Central memory CD8-positive, alpha-beta T cell (primary cell): ENCODE data around the gene PCNX4.

Source experiments
- ATAC-seq: fragments of 150-1000 bp; cut with Tn5 transposase; replicated peaks from 2 replicates; pipeline ENCODE4 v1.10.0; 2022; ENCODE audit warnings: mild to moderate bottlenecking, moderate FRiP score, moderate number of reproducible peaks; ENCODE audit not compliant: poor library complexity, severe bottlenecking; ENCODE audit errors: extremely low read depth
- DNase-seq, 2 donors: peaks; one replicate each; pipeline ENCODE4 v3.0.0; 2021; ENCODE audit warnings: low spot score in 2 of 2
- H3K27ac Mint-ChIP-seq: one replicate; pipeline ENCODE4 v1.8.0; 2022; ENCODE audit warnings: low read depth, mild to moderate bottlenecking, moderate library complexity, mixed read lengths
- H3K27me3 Mint-ChIP-seq: one replicate; pipeline ENCODE4 v1.8.0; 2022; ENCODE audit warnings: mixed read lengths
- H3K36me3 Mint-ChIP-seq: one replicate; pipeline ENCODE4 v1.8.0; 2022; ENCODE audit warnings: mild to moderate bottlenecking, moderate library complexity, mixed read lengths; ENCODE audit not compliant: insufficient read depth
- H3K4me1 Mint-ChIP-seq: one replicate; pipeline ENCODE4 v1.8.0; 2022; ENCODE audit warnings: mixed read lengths
- H3K4me3 Mint-ChIP-seq: one replicate; pipeline ENCODE4 v1.8.0; 2022; ENCODE audit warnings: mild to moderate bottlenecking, moderate library complexity, mixed read lengths
- H3K9me3 Mint-ChIP-seq: one replicate; pipeline ENCODE4 v1.8.0; 2022; ENCODE audit warnings: mixed read lengths

Gene PCNX4

DNA sequence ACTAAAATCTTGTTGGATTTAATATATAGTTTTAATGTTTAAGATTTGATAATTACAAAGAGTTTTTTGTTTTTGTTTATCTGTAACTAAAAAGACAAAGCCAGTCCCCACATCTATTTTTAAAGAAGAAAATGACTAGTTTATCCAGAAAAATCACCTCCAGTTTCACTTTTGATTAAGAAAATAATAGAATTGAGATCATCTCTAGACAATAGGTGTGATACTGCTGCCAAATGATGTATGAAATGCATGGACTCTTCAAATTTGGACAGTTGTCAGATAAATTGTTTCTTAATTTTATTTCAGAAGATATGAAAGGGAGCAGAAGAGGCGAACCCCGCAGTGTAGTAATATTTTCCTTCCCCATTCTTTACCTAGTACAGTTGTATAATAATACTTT lies 20.0 kb downstream of the PCNX4 start:
- Mint-ChIP-seq H3K27ac (no peak overlapping the region), H3K4me1 (peaks cover 11% of the 10 kb centered on the region), H3K36me3 (peaks cover 13% of the 10 kb centered on the region), H3K27me3 (no peaks in the 10 kb centered on the region), H3K9me3 (no peaks in the 10 kb centered on the region), H3K4me3 (no peak overlapping the region)
- ATAC-seq, result no peak
- DNase-seq, result no peak

DNA sequence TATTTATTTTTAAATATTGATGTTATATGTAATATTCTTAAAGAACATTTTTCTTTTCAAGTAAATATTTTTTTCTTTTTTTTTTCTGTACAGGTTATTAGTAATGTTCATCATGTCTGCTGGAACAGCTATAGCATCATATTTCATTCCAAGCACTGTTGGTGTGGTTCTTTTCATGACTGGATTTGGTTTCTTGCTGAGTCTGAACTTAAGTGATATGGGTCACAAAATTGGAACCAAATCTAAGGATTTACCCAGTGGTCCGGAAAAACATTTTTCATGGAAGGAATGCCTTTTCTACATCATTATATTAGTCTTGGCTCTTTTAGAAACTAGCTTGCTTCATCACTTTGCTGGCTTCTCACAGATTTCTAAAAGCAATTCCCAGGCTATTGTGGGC lies 23.2 kb downstream of the PCNX4 start:
- Mint-ChIP-seq H3K4me3 (no peak overlapping the region), H3K9me3 (no peaks in the 10 kb centered on the region), H3K4me1 (peaks cover 7% of the 10 kb centered on the region), H3K27ac (no peak overlapping the region), H3K27me3 (no peaks in the 10 kb centered on the region), H3K36me3 (peaks cover 16% of the 10 kb centered on the region)
- DNase-seq, result no peak
- ATAC-seq, result no peak

GRCh38 chr14:60116181-60116580 lies 24.5 kb downstream of the PCNX4 start:
- no peak for ATAC-seq
- H3K4me1 Mint-ChIP-seq, result peaks cover 5% of the 10 kb centered on the region
- H3K4me3 Mint-ChIP-seq, result no peak overlapping the region
- H3K36me3 Mint-ChIP-seq, result peaks cover 16% of the 10 kb centered on the region
- no peaks in the 10 kb centered on the region for H3K9me3 Mint-ChIP-seq
- no peak overlapping the region for H3K27ac Mint-ChIP-seq
- DNase-seq, result no peak
- H3K27me3 Mint-ChIP-seq, result no peaks in the 10 kb centered on the region

GRCh38 chr14:60125918-60126317 lies 34.2 kb downstream of the PCNX4 start:
- H3K27ac Mint-ChIP-seq, result no peak overlapping the region
- no peak for ATAC-seq
- H3K36me3 Mint-ChIP-seq, result peaks cover 37% of the 10 kb centered on the region
- H3K9me3 Mint-ChIP-seq, result no peaks in the 10 kb centered on the region
- H3K4me3 Mint-ChIP-seq, result no peak overlapping the region
- H3K4me1 Mint-ChIP-seq, result peaks cover 5% of the 10 kb centered on the region
- no peaks in the 10 kb centered on the region for H3K27me3 Mint-ChIP-seq
- DNase-seq, result no peak

GRCh38 chr14:60133487-60133886 lies 41.8 kb downstream of the PCNX4 start:
- no peak for DNase-seq
- H3K36me3 Mint-ChIP-seq, result peaks cover 6% of the 10 kb centered on the region
- H3K4me1 Mint-ChIP-seq, result peaks cover 5% of the 10 kb centered on the region
- no peaks in the 10 kb centered on the region for H3K9me3 Mint-ChIP-seq
- H3K27me3 Mint-ChIP-seq, result no peaks in the 10 kb centered on the region
- no peak overlapping the region for H3K27ac Mint-ChIP-seq
- H3K4me3 Mint-ChIP-seq, result no peak overlapping the region
- no peak for ATAC-seq

GRCh38 chr14:60134702-60135101 lies 43.0 kb downstream of the PCNX4 start:
- Mint-ChIP-seq H3K9me3 (no peaks in the 10 kb centered on the region), H3K36me3 (peaks cover 4% of the 10 kb centered on the region), H3K27ac (no peak overlapping the region), H3K27me3 (no peaks in the 10 kb centered on the region), H3K4me3 (no peak overlapping the region), H3K4me1 (peaks cover 5% of the 10 kb centered on the region)
- ATAC-seq (no peak), DNase-seq (no peak)

DNA sequence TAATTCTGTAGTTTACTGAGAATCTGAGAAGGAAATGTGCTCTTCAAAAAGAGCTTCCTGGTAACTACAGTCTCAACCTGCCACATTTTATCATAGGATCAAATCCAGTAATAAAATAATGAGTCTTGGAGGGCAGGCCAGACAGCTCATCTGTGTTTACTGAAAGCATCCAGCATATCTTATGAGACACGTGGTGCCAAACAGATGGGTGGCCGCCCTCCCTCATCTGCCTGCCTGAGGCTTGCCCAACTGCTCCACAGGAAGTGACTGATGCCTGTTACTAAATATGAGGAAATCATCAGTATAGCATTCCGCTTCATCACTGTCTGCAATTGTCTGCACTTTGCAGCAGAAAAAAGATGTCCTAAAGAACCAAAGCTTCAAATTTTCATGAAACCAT lies 60.0 kb downstream of the PCNX4 start:
- H3K27ac Mint-ChIP-seq, result peak overlapping the region; percentile 88
- DNase-seq, result peak; percentile 36 to 64
- peak overlapping the region; percentile 11 for H3K4me3 Mint-ChIP-seq
- no peaks in the 10 kb centered on the region for H3K9me3 Mint-ChIP-seq
- H3K4me1 Mint-ChIP-seq, result peaks cover 44% of the 10 kb centered on the region
- peaks cover 43% of the 10 kb centered on the region for H3K36me3 Mint-ChIP-seq
- H3K27me3 Mint-ChIP-seq, result no peaks in the 10 kb centered on the region
- ATAC-seq, result peak; percentile 99

GRCh38 chr14:60153991-60154390 lies 62.3 kb downstream of the PCNX4 start:
- ATAC-seq (peak; percentile 28), DNase-seq (no peak)
- Mint-ChIP-seq H3K4me1 (peaks cover 62% of the 10 kb centered on the region), H3K9me3 (no peaks in the 10 kb centered on the region), H3K36me3 (peaks cover 42% of the 10 kb centered on the region), H3K27me3 (no peaks in the 10 kb centered on the region), H3K27ac (peak overlapping the region; percentile 86), H3K4me3 (no peak overlapping the region)

- Mint-ChIP-seq H3K9me3 (no peaks in the 10 kb centered on the region), H3K4me1 (peaks cover 68% of the 10 kb centered on the region), H3K36me3 (peaks cover 38% of the 10 kb centered on the region), H3K27ac (peak overlapping the region; percentile 86), H3K27me3 (no peaks in the 10 kb centered on the region), H3K4me3 (no peak overlapping the region)
- no peak for DNase-seq
- no peak for ATAC-seq
Observed at GRCh38 chr14:60154671-60155070, 62.9 kb downstream of the PCNX4 start.

DNA sequence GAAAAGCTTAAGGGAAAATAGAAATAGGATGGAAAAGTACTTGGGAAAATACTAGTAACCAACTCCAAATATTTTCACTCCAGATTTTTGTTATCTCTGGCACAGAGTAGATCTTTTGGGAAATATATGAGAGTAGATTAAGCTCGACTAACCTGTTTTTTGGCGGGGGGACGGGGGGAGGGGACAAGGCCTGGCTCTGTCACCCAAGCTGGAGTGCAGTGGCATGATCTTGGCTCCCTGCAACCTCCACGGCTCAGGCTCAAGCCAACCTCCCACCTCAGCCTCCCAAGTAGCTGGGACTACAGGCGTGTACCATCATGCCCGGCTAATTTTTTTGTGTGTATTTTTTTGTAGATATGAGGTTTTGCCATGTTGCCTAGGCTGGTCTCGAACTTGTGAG lies 68.7 kb downstream of the PCNX4 start:
- Mint-ChIP-seq H3K9me3 (no peaks in the 10 kb centered on the region), H3K36me3 (peaks cover 23% of the 10 kb centered on the region), H3K27ac (no peak overlapping the region), H3K27me3 (no peaks in the 10 kb centered on the region), H3K4me1 (peaks cover 67% of the 10 kb centered on the region), H3K4me3 (no peak overlapping the region)
- ATAC-seq (no peak), DNase-seq (no peak)

DNA sequence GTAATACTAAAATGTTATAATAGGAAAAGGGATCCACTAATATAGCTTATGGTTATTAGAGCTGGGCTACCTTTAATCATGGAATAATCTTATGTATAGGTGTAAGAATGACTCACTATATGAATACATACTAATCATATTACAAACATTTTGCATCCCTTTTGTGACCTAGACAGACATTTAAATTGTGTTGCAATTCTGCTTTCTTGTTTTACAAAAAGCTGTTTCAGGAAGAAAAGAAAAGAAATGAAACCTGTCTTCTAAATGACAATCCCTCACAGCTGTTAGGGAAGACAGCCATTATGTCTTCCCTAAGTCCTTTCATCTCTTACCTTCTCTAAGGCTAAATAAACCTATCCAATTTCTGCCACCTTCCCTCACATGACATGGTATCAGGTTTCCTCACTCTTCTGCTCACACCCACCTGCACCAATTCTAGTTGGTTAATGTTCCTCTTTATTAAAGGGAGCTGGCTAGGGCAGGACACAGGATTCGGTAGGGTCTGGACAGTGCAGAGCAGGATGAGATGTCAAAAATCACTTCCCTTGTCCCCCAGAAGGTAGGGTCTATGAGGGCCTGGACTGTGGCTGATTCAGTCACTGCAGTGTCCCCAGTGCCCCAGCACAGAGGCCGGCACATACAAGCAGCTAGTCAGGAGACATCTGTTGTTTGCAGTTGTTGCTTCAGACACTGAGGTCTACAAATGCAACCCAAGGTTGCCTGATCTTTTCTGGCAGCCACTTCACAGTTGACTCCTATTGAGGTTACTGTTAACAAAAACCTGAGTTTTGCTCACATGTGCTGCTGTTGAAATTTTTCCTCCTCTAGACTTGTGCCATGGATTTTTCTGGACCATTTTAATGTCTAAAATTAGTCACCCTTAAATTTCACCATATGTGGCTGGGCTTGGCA lies 69.7 kb downstream of the PCNX4 start:
- Mint-ChIP-seq H3K4me1 (peaks cover 65% of the 10 kb centered on the region), H3K27me3 (no peaks in the 10 kb centered on the region), H3K9me3 (no peaks in the 10 kb centered on the region), H3K27ac (peak overlapping the region; percentile 30), H3K4me3 (no peak overlapping the region), H3K36me3 (peaks cover 19% of the 10 kb centered on the region)
- no peak for ATAC-seq
- no peak for DNase-seq

DNA sequence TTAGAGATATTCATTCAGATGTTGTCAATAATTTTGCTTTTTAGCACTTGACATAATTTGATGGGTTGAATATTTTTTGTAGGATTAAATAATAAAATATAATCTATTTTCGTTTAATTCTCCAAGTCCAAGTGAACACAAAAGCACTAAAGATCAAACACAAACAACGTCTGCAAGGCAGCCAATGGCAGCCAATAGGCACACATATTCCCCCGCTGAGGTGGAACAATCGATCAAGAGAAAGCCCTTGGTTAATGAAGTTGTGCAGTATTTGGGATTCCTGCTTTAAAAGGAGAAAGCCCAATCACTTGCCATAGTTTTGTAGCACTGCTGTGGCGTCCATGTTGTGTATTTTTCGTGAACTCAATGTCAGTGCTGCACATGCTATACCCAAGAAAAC lies 72.0 kb downstream of the PCNX4 start:
- Mint-ChIP-seq H3K9me3 (no peaks in the 10 kb centered on the region), H3K4me1 (peaks cover 53% of the 10 kb centered on the region), H3K27ac (no peak overlapping the region), H3K27me3 (no peaks in the 10 kb centered on the region), H3K4me3 (peak overlapping the region; percentile 95), H3K36me3 (peaks cover 12% of the 10 kb centered on the region)
- ATAC-seq (no peak), DNase-seq (no peak)

DNA sequence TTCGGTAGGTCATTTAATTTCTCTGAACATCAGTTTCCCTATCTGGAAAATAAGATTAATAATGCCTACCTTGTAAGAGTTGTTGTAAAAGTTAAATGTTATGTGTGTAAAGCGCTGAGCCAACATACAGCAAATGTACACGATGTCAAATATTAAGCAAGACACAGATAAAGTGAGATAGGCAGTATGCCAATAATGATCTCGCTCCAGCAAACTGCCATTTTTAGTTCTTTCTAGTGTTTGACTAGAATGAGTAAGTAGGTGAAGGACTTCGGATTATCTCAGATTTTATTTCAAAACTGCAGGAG lies 72.6 kb downstream of the PCNX4 start:
- no peak for DNase-seq
- ATAC-seq, result no peak
- Mint-ChIP-seq H3K4me3 (peak overlapping the region; percentile 95), H3K27ac (peak overlapping the region; percentile 90), H3K36me3 (peaks cover 9% of the 10 kb centered on the region), H3K4me1 (peaks cover 47% of the 10 kb centered on the region), H3K9me3 (no peaks in the 10 kb centered on the region), H3K27me3 (no peaks in the 10 kb centered on the region)
